ENCODE results near the gene PAPOLG. TPM values are rescaled to one million over a fixed set of nuclear protein-coding genes. Genes with fewer than 3 reads are reported as not detected.

Gene PAPOLG
- total and polyA plus RNA-seq, 2 donors (not counting 3 experiments of a cell fraction or from before 2014, with no cell fraction given), result 4.2 to 14.9 TPM

- no peak overlapping the region for H3K9ac ChIP-seq (replicated peaks; ENCODE audit: extremely low read depth, insufficient read depth, low read length)
- POLR2A ChIA-PET, result no interaction called here
- no peaks in the 10 kb centered on the region for H3K36me3 ChIP-seq (ENCODE audit: control insufficient read depth in 2 of 2, extremely low read depth in 1 of 2, insufficient read depth in 2 of 2, low read length in 2 of 2)
- DNase-seq (ENCODE audit: low read depth, low spot score) (no peak), FAIRE-seq (no peak)
- H2AFZ ChIP-seq (ENCODE audit: low read depth, low read length), result no peak overlapping the region
- H3K4me1 ChIP-seq (ENCODE audit: control insufficient read depth, extremely low read depth, insufficient read depth, low read length), result no peaks in the 10 kb centered on the region
- CTCF ChIA-PET, result interaction anchor here (0.9 to 2.9 kb wide), 2 partner anchors 15 to 166 kb away, joined by 3 to 8 read pairs; no protein-coding TSS in a partner anchor
- no peak overlapping the region for H3K27ac ChIP-seq (ENCODE audit: insufficient read depth, low read depth, low read length)
- no peaks in the 10 kb centered on the region for H3K9me3 ChIP-seq (replicated peaks; ENCODE audit: control insufficient read depth, insufficient read depth, low read length)
- no peak overlapping the region for H3K4me2 ChIP-seq (ENCODE audit: insufficient read depth, low read length)
- TF ChIP-seq JUN (IDR thresholded peaks at IDR 0.05; ENCODE audit: borderline replicate concordance, insufficient read depth, insufficient read length, low read depth) (no peak), EZH2 (IDR thresholded peaks at IDR 0.05; ENCODE audit: borderline replicate concordance, low read depth, low read length, severe bottlenecking) (no peak), FOS (IDR thresholded peaks at IDR 0.05; ENCODE audit: borderline replicate concordance, insufficient read depth, low read length) (no peak), POLR2A (IDR thresholded peaks at IDR 0.05; ENCODE audit: low read depth, low read length) (no peak), MAX (IDR thresholded peaks at IDR 0.05; ENCODE audit: insufficient read depth, insufficient read length) (no peak), CTCF (IDR thresholded peaks at IDR 0.05; ENCODE audit: extremely low read depth in 1 of 2, insufficient read depth in 1 of 2, low read depth in 1 of 2, low read length in 2 of 2) (no peak), POLR2AphosphoS5 (IDR thresholded peaks at IDR 0.05; ENCODE audit: insufficient read depth, low read depth, low read length) (no peak), GATA2 (IDR thresholded peaks at IDR 0.05; ENCODE audit: insufficient read depth, insufficient read length, low read depth, low read length) (no peak), MYC (IDR thresholded peaks at IDR 0.05; ENCODE audit: low read depth, low read length) (no peak)
- intact Hi-C loops (cut with micrococcal nuclease), result no loop called here
- H3K27me3 ChIP-seq (ENCODE audit: control insufficient read depth in 2 of 2, insufficient read depth in 2 of 2, low read length in 2 of 2), result peaks cover 28 to 44% of the 10 kb centered on the region in 2 experiments
- no peaks in the 10 kb centered on the region for H3K9me1 ChIP-seq (replicated peaks; ENCODE audit: control insufficient read depth, extremely low read depth, insufficient read depth, low read length)
- BruUV-seq (replicated peaks), result no TSS peak
- dilution Hi-C loops (cut with MboI; ENCODE audit: extremely low pct_ligation_motif_present, low sequenced_read_pairs), result no loop called here
- no peak overlapping the region for H3K4me3 ChIP-seq (replicated peaks in 1 of 3; ENCODE audit: insufficient read depth in 1 of 3, low read depth in 1 of 3, low read length in 3 of 3)
- H4K20me1 ChIP-seq (replicated peaks; ENCODE audit: control insufficient read depth, extremely low read depth, insufficient read depth, low read length), result no peaks in the 10 kb centered on the region
- no peaks in the 10 kb centered on the region for H3K79me2 ChIP-seq (ENCODE audit: control insufficient read depth, insufficient read depth, low read length)
Measured at GRCh38 chr2:60832621-60833020, 76.6 kb downstream of the PAPOLG start.
